ENCODE results near the gene MARCHF4.
"Not testable (repeated sequence)": the region's sequence is repeated elsewhere in the genome, so short reads cannot be mapped to it uniquely, and the experiment has no call there.

The MARCHF4 gene

DNA sequence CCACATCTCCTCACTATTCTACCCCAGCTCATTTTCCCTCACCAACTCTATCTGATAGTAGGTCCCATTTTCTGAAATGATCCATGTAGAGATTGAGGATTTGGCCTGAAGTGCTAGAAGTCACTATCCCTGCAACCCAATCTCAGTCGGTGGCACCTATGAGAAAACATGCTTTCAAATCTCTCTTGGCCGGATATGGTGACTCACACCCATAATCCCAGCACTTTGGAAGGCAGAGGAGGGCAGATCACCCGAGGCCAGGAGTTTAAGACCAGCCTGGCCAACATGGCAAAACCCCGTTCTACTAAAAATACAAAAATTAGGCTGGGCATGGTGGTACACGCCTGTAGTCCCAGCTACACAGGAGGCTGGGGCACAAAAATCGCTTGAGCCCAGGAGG lies 19.1 kb upstream of the MARCHF4 start:
- no peak for DNase-seq

- DNase-seq, result no peak
Observed at GRCh38 chr2:216389570-216389969, 17.3 kb upstream of the MARCHF4 start.

GRCh38 chr2:216388046-216388884 lies 16.0 kb upstream of the MARCHF4 start:
- DNase-seq, result no peak

- DNase-seq, result no peak
Observed at GRCh38 chr2:216387262-216387661, 15.0 kb upstream of the MARCHF4 start.

GRCh38 chr2:216385478-216385877 lies 13.2 kb upstream of the MARCHF4 start:
- no peak for DNase-seq

GRCh38 chr2:216384409-216384808 lies 12.1 kb upstream of the MARCHF4 start:
- not testable (repeated sequence) for DNase-seq

GRCh38 chr2:216379977-216380376 lies 7.7 kb upstream of the MARCHF4 start:
- DNase-seq, result no peak

- no peak for DNase-seq
Observed at GRCh38 chr2:216375286-216375685, 3.0 kb upstream of the MARCHF4 start.

DNA sequence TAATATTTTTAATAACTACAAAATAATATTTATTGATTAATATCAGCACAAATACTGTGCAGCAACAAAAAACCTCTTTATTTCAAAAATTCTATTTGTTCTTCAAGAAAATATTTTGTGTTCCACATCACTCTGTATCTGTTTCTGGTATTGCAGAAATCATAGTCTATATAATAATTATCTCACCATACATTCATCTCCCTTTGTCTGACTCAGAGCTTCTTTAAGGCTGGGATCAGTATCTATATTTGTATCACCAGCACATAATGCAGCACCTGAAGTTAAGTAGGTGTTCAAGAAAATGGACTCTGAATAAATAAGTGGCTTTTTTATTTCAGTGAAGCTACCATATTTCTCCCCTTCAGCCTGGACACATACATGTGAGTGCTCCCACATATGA lies 1.6 kb upstream of the MARCHF4 start:
- DNase-seq, result no peak

GRCh38 chr2:216372761-216373291 lies 543 bp upstream of the MARCHF4 start:
- DNase-seq, result no peak

- no peak for DNase-seq
Observed at GRCh38 chr2:216370961-216371712, 1.1 kb downstream of the MARCHF4 start.

GRCh38 chr2:216369821-216370220 lies 2.5 kb downstream of the MARCHF4 start:
- no peak for DNase-seq

GRCh38 chr2:216366777-216367471 lies 5.4 kb downstream of the MARCHF4 start:
- no peak for DNase-seq

- no peak for DNase-seq
Observed at GRCh38 chr2:216365518-216365917, 6.8 kb downstream of the MARCHF4 start.

- DNase-seq, result no peak
Observed at GRCh38 chr2:216363221-216363620, 9.1 kb downstream of the MARCHF4 start.

- peak; percentile 69 for DNase-seq
Observed at GRCh38 chr2:216362730-216363129, 9.6 kb downstream of the MARCHF4 start.

DNA sequence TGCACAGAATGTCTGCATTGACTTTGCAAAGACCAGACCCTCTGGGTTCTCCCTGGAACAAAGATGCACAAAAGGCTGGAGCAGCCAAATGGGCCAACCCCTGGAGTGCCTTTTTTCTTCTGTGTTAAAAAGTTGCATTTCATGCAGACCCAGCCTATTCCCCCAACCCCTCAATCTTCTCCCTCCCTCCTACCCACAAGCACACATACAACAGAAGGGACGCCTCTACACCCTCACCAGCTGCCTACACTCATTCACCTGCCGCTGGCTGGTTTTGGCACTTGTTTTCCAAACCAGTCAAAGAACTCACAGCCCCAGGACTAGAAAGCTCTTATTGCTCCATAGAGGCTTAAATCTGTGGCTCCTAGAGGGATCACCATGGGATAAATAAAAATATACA lies 16.6 kb downstream of the MARCHF4 start:
- DNase-seq, result no peak

DNA sequence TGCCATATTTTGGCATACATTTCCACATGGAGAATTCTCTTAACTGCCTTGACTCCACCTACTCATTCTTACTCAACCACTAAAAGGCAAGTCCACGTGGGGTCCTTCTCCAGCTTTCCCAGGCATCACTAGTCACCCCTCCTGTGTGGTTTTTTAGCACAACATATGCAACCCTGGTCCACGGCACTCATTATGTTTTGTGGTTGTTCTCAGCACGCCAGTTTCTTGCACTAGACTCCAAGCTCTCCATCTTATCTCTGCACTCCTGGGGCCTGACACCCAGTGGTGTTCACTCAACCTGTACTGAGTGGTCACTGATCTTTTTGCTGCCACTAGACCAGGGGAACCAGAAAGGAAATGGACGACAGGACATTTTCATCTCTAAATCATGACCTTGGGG lies 18.0 kb downstream of the MARCHF4 start:
- DNase-seq, result no peak

- DNase-seq, result no peak
Observed at GRCh38 chr2:216352653-216353270, 19.5 kb downstream of the MARCHF4 start.

GRCh38 chr2:216351172-216351925 lies 20.9 kb downstream of the MARCHF4 start:
- no peak for DNase-seq

DNA sequence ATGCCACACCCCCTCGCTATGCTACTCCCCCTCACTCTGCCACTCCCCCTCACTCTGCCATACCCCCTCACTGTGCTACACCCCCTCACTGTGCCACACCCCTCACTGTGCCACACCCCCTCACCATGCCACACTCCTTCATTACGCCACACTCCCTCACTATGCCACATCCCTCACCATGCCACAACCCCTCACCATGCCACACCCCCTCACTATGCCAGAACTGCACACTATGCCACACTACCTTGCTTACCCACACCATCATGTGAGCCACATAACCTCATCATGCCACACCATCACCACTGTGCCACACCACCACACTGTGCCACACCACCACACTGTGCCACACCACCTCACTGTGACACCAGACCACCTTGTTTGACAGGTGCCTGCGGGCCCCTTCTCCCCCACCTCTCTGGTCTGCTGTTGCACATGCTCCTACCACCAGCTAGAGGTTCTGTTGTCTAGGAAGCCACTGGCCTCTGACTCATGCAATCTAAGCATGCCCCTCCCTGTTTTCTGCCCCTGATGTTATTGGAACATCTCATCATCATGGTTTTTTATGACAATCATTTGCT lies 22.0 kb downstream of the MARCHF4 start:
- DNase-seq, result no peak

GRCh38 chr2:216349366-216349765 lies 22.9 kb downstream of the MARCHF4 start:
- no peak for DNase-seq
